Stimulated activated naive CD8-positive, alpha-beta T cell treated with anti-CD3 and anti-CD28 coated beads, Interleukin-15, Interleukin-2, amounts not matched to agents 100 ng/mL and 50 ng/mL, for 24 hours (primary cell): Measurements from ENCODE around the gene FHIT.

Experiments used
- H3K27ac Mint-ChIP-seq: one replicate; pipeline ENCODE4 v1.8.0; 2021; ENCODE audit warnings: mild to moderate bottlenecking, mixed read lengths
- H3K27me3 Mint-ChIP-seq: one replicate; pipeline ENCODE4 v1.8.0; 2021; ENCODE audit warnings: mixed read lengths
- H3K36me3 Mint-ChIP-seq: one replicate; pipeline ENCODE4 v1.8.0; 2021; ENCODE audit warnings: low read depth, mixed read lengths
- H3K4me1 Mint-ChIP-seq: one replicate; pipeline ENCODE4 v1.8.0; 2021; ENCODE audit warnings: low read depth, mixed read lengths
- H3K4me3 Mint-ChIP-seq: one replicate; pipeline ENCODE4 v1.8.0; 2021; ENCODE audit warnings: mild to moderate bottlenecking, mixed read lengths
- H3K9me3 Mint-ChIP-seq: one replicate; pipeline ENCODE4 v1.8.0; 2021; ENCODE audit warnings: mixed read lengths

Gene FHIT

GRCh38 chr3:60289341-60290121 lies 961.7 kb downstream of the FHIT start:
- Mint-ChIP-seq H3K36me3 (no peaks in the 10 kb centered on the region), H3K27me3 (no peaks in the 10 kb centered on the region), H3K4me1 (peaks cover 7% of the 10 kb centered on the region), H3K27ac (no peak overlapping the region), H3K9me3 (no peaks in the 10 kb centered on the region), H3K4me3 (no peak overlapping the region)

DNA sequence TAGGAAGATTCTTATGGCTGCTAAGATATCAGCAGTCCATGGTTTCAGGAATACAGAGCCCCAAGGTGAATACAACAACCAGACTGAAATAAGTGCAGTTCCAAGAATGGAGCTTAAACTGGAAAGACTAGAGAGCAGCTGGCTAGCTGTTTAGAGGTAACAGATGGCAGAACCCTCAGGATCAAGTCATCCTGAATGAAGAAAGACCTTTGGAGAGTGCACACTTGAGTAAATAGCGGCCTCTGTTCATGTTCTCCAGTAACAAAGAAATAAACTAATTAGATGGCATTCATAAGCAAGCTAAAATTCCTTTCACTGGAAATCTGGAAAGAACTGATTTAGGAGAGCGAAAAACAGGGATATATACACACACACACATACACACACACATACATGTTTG lies 968.4 kb downstream of the FHIT start:
- Mint-ChIP-seq H3K36me3 (no peaks in the 10 kb centered on the region), H3K9me3 (no peaks in the 10 kb centered on the region), H3K4me3 (no peak overlapping the region), H3K27me3 (no peaks in the 10 kb centered on the region), H3K4me1 (no peaks in the 10 kb centered on the region), H3K27ac (no peak overlapping the region)

- H3K27ac Mint-ChIP-seq, result no peak overlapping the region
- H3K36me3 Mint-ChIP-seq, result no peaks in the 10 kb centered on the region
- H3K27me3 Mint-ChIP-seq, result no peaks in the 10 kb centered on the region
- H3K9me3 Mint-ChIP-seq, result no peaks in the 10 kb centered on the region
- no peaks in the 10 kb centered on the region for H3K4me1 Mint-ChIP-seq
- H3K4me3 Mint-ChIP-seq, result no peak overlapping the region
Measured at GRCh38 chr3:60281970-60282369, 969.3 kb downstream of the FHIT start.

DNA sequence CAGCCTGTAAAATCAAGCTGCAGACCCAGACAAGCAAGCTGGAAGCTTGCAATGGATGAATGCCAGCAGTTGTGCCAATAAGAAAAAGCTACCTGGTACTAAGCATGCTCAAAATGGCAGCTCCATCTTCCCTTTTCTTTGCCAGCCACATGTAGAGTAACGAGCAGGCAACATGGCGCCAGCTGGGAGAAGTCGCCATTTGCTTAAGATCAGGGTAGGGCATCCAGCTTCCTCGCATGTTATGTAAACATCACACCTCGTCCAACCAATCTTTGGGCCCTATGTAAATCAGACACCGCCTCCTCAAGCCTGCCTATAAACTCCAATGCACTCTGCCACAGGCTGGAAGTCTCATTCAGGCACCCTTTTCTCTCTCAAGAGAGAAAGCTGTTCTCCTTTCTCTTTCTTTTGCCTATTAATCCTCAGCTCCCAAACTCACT lies 973.9 kb downstream of the FHIT start:
- H3K36me3 Mint-ChIP-seq, result no peaks in the 10 kb centered on the region
- no peaks in the 10 kb centered on the region for H3K9me3 Mint-ChIP-seq
- H3K4me1 Mint-ChIP-seq, result no peaks in the 10 kb centered on the region
- no peak overlapping the region for H3K27ac Mint-ChIP-seq
- no peaks in the 10 kb centered on the region for H3K27me3 Mint-ChIP-seq
- no peak overlapping the region for H3K4me3 Mint-ChIP-seq

DNA sequence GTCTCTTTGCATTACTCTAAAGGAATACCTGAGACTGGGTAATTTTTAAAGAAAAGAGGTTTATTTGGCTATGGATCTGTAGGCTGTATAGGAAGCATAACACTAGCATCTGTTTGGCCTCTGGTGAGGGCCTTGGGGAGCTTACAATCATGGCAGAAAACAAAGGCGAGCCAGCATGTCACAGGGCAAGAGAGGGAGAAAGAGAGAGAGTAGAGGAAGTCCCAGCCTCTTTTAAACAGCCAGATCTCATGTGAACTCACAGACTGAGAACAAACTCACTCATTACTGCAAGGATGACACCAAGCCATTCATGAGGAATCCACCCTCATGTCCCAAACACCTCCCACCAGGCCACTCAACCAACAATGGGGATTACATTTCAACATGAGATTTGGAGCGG lies 974.6 kb downstream of the FHIT start:
- H3K27me3 Mint-ChIP-seq, result no peaks in the 10 kb centered on the region
- H3K4me3 Mint-ChIP-seq, result no peak overlapping the region
- H3K36me3 Mint-ChIP-seq, result no peaks in the 10 kb centered on the region
- no peaks in the 10 kb centered on the region for H3K9me3 Mint-ChIP-seq
- H3K27ac Mint-ChIP-seq, result no peak overlapping the region
- H3K4me1 Mint-ChIP-seq, result no peaks in the 10 kb centered on the region

- Mint-ChIP-seq H3K4me1 (no peaks in the 10 kb centered on the region), H3K4me3 (no peak overlapping the region), H3K36me3 (no peaks in the 10 kb centered on the region), H3K27me3 (no peaks in the 10 kb centered on the region), H3K9me3 (no peaks in the 10 kb centered on the region), H3K27ac (no peak overlapping the region)
Measured at GRCh38 chr3:60274646-60275045, 976.6 kb downstream of the FHIT start.

DNA sequence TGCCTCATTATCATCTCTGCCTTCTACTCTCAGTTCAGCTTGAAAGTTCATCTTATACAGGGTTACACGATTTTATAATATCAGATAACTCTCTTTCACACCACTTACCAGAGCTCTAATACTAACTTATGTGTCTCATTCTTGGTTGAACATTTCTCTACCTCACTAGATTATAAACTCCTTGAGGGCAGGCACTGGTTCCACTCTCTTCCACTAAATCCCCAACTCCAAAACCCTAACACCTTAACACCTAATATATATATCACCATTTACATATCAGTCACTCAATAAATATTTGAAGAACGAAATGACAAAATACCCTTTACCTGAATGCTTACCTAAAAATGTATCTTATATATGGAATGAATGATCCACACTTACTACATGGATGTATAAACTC lies 977.2 kb downstream of the FHIT start:
- Mint-ChIP-seq H3K36me3 (no peaks in the 10 kb centered on the region), H3K9me3 (no peaks in the 10 kb centered on the region)

DNA sequence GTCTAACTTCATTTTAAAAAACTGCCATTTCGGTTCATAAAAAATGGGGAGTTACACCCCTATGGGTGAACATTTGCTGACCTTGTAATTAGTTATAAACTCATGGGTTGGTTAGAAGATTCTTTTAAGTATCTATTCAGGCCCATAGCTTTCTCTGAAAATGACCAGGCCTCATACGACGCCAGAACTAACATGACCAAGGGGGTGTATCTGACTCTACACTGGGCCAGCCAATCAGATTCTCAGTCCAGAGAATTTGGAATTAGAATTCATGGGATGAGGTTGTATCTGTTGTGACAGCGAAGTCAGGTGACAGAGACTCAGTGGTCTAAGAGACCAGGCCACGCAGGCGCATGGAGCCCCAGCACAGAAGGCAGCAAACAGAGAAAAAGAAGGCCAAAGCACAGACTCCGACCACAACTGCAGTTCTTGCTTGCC lies 981.4 kb downstream of the FHIT start:
- H3K27ac Mint-ChIP-seq, result no peak overlapping the region
- no peak overlapping the region for H3K4me3 Mint-ChIP-seq
- H3K36me3 Mint-ChIP-seq, result no peaks in the 10 kb centered on the region
- no peaks in the 10 kb centered on the region for H3K4me1 Mint-ChIP-seq
- no peaks in the 10 kb centered on the region for H3K9me3 Mint-ChIP-seq
- H3K27me3 Mint-ChIP-seq, result no peaks in the 10 kb centered on the region

More for the DNA sequence above, 977.2 kb downstream of the FHIT start:
- H3K4me3 Mint-ChIP-seq, result no peak overlapping the region
- H3K27ac Mint-ChIP-seq, result no peak overlapping the region
- H3K4me1 Mint-ChIP-seq, result no peaks in the 10 kb centered on the region
- no peaks in the 10 kb centered on the region for H3K27me3 Mint-ChIP-seq

DNA sequence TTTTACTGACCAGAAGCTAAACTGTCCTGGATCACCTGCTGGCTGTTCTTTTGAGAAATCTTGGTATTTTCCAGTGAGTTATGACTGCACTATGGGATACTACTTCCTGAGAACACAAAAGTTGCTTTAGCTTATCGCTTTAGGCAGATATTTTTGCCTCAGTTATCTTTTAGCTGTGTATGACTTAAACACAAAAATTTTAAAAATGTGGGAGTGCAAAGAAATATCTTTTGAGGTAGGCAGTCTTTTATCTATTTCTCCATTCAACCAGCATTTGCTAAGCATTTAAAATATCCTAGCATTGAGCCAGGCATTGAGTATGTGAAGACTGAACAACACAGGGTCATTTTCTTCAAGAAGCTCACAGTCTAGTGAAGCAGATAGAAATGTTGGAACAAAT lies 981.9 kb downstream of the FHIT start:
- H3K4me3 Mint-ChIP-seq, result no peak overlapping the region
- H3K36me3 Mint-ChIP-seq, result no peaks in the 10 kb centered on the region
- H3K27ac Mint-ChIP-seq, result no peak overlapping the region
- H3K27me3 Mint-ChIP-seq, result no peaks in the 10 kb centered on the region
- no peaks in the 10 kb centered on the region for H3K9me3 Mint-ChIP-seq
- no peaks in the 10 kb centered on the region for H3K4me1 Mint-ChIP-seq

GRCh38 chr3:60268123-60268522 lies 983.1 kb downstream of the FHIT start:
- Mint-ChIP-seq H3K27ac (no peak overlapping the region), H3K4me3 (no peak overlapping the region), H3K4me1 (no peaks in the 10 kb centered on the region), H3K27me3 (no peaks in the 10 kb centered on the region), H3K36me3 (no peaks in the 10 kb centered on the region), H3K9me3 (no peaks in the 10 kb centered on the region)

- Mint-ChIP-seq H3K27ac (no peak overlapping the region), H3K36me3 (no peaks in the 10 kb centered on the region), H3K4me3 (no peak overlapping the region), H3K27me3 (no peaks in the 10 kb centered on the region), H3K4me1 (peaks cover 11% of the 10 kb centered on the region), H3K9me3 (no peaks in the 10 kb centered on the region)
Measured at GRCh38 chr3:60266444-60266843, 984.8 kb downstream of the FHIT start.

DNA sequence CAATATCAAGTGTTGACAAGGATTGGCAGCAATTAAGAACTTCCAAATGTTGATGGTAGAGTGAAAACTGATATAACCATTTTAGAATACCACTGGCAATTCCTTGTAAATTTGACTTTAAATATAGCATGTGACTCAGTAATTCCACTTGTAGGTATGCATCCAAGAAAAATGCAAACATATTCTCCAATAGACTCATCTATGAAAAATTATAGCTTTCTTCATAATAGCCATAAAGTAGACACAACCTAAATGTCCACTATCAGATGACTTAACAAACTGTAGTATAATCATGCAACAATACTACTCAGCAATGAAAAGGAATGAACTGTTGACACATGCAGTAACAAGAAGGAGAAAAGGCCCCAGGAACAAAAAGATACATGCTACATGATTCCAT lies 988.1 kb downstream of the FHIT start:
- no peaks in the 10 kb centered on the region for H3K27me3 Mint-ChIP-seq
- no peak overlapping the region for H3K4me3 Mint-ChIP-seq
- H3K9me3 Mint-ChIP-seq, result no peaks in the 10 kb centered on the region
- H3K4me1 Mint-ChIP-seq, result peaks cover 16% of the 10 kb centered on the region
- no peaks in the 10 kb centered on the region for H3K36me3 Mint-ChIP-seq
- no peak overlapping the region for H3K27ac Mint-ChIP-seq

DNA sequence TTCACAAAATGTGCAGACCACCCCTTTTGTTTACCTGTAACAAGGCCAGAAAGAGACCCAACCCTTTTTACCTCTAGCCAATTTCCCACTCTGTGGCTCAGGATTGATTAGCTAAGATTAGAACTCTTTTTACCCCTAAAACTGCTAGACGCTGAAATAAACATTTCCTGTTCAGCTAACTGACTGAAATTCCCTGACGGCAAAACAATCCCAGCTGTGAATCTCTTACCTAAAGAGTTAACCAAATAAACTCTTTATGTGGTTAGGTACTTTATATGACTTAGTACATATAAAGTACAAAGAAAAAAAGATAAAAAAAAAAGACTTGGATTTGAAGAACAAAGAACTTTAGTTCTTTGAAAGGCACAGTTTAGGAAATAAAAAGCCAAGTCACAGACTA lies 988.7 kb downstream of the FHIT start:
- Mint-ChIP-seq H3K27me3 (no peaks in the 10 kb centered on the region), H3K27ac (no peak overlapping the region), H3K36me3 (no peaks in the 10 kb centered on the region), H3K4me1 (peaks cover 16% of the 10 kb centered on the region), H3K4me3 (no peak overlapping the region), H3K9me3 (no peaks in the 10 kb centered on the region)

DNA sequence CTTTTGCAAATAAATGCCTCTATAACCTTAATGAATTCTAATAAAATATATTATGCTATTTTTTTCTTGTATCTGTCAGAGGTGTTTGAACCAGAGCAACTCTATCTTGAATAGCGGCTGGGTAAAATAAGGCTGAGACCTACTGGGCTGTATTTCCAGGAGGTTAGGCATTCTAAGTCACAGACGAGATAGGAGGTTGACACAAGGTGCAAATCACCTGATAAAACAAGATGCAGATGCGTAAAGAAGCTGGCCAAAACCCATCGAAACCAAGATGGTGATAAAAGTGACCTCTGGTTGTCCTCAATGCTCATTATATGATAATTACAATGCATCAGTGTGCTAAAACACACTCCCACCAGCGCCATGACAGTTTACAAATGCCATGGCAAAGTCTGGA lies 990.7 kb downstream of the FHIT start:
- Mint-ChIP-seq H3K9me3 (peaks cover 3% of the 10 kb centered on the region), H3K36me3 (no peaks in the 10 kb centered on the region), H3K4me1 (peaks cover 25% of the 10 kb centered on the region), H3K27ac (no peak overlapping the region), H3K4me3 (no peak overlapping the region), H3K27me3 (no peaks in the 10 kb centered on the region)

DNA sequence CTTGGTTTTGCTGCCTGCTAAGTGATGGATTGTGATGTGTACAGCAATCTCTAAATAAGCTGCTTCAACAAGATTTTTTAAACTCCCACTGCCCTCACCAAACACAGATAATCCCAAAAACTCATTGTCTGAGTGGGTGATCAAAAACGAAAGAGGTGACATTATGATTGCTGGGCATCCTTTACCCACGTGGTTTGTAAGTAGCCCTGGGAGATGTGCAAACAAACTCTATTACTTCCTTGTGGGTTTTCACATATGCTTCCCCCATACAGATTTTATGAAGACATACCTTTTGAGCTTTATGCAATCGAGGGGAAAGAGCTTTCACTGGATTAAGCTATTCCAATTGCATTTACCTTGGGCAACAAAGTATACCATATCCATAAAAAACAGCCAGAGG lies 1000.4 kb downstream of the FHIT start:
- no peaks in the 10 kb centered on the region for H3K36me3 Mint-ChIP-seq
- no peak overlapping the region for H3K4me3 Mint-ChIP-seq

GRCh38 chr3:60250206-60250605 lies 1001.0 kb downstream of the FHIT start:
- Mint-ChIP-seq H3K27ac (peak overlapping the region; percentile 53), H3K27me3 (no peaks in the 10 kb centered on the region), H3K9me3 (peaks cover 5% of the 10 kb centered on the region), H3K4me1 (peaks cover 14% of the 10 kb centered on the region), H3K4me3 (no peak overlapping the region), H3K36me3 (no peaks in the 10 kb centered on the region)

More for the DNA sequence above, 1000.4 kb downstream of the FHIT start:
- no peaks in the 10 kb centered on the region for H3K27me3 Mint-ChIP-seq
- peaks cover 14% of the 10 kb centered on the region for H3K4me1 Mint-ChIP-seq
- peaks cover 5% of the 10 kb centered on the region for H3K9me3 Mint-ChIP-seq
- no peak overlapping the region for H3K27ac Mint-ChIP-seq
